HepG2 (cell line): ENCODE measurements around the gene PPM1M. TPM values are rescaled to one million over a fixed set of nuclear protein-coding genes. Genes with fewer than 3 reads are reported as not detected.

Experiments
- ARID5B ChIP-seq: IDR thresholded peaks from 2 replicates; pipeline ENCODE4 v1.4.0; 2020; ENCODE audit warnings: mild to moderate bottlenecking, missing genetic modification reagents
- ATF7-NPFF ChIP-seq: sonication (generic); formaldehyde crosslinking; IDR thresholded peaks from 2 replicates; pipeline ENCODE4 v1.8.1; 2023; ENCODE audit warnings: mild to moderate bottlenecking, low read depth, missing genetic modification reagents, moderate library complexity
- BORCS8-MEF2B ChIP-seq: sonication (generic); formaldehyde crosslinking; IDR thresholded peaks from 2 replicates; pipeline ENCODE4 v1.8.0; 2022; ENCODE audit warnings: mild to moderate bottlenecking, missing genetic modification reagents
- CEBPB ChIP-seq: IDR thresholded peaks from 2 replicates; pipeline ENCODE4 v1.6.1; 2011; ENCODE audit warnings: low read depth, low read length, improper control_type of control experiment, borderline replicate concordance
- HBP1 ChIP-seq: IDR thresholded peaks from 2 replicates; pipeline ENCODE4 v1.6.1; 2016; ENCODE audit warnings: low read depth, control low read depth
- JARID2 ChIP-seq: sonication (generic); formaldehyde crosslinking; IDR thresholded peaks from 2 replicates; pipeline ENCODE4 v1.8.1; 2023; ENCODE audit warnings: missing genetic modification reagents, inconsistent platforms; ENCODE audit not compliant: insufficient replicate concordance
- KDM4B ChIP-seq: sonication (generic); formaldehyde crosslinking; IDR thresholded peaks from 2 replicates; pipeline ENCODE4 v1.4.0; 2020; ENCODE audit warnings: missing genetic modification reagents
- ONECUT2 ChIP-seq: sonication (generic); formaldehyde crosslinking; IDR thresholded peaks from 2 replicates; pipeline ENCODE4 v1.4.0; 2020; ENCODE audit warnings: missing genetic modification reagents
- PATZ1 ChIP-seq: sonication (generic); formaldehyde crosslinking; IDR thresholded peaks from 2 replicates; pipeline ENCODE4 v1.4.0; 2020; ENCODE audit warnings: missing genetic modification reagents
- POLR2AphosphoS2 ChIP-seq: IDR thresholded peaks from 2 replicates; pipeline ENCODE4 v1.6.1; 2011; ENCODE audit warnings: low read depth, low read length, improper control_type of control experiment
- PPARG ChIP-seq: conservative IDR thresholded peaks from 2 replicates; pipeline ENCODE4 v1.6.1; 2016; ENCODE audit warnings: missing biosample characterization, missing genetic modification reagents
- RELA ChIP-seq: sonication (generic); formaldehyde crosslinking; IDR thresholded peaks from 2 replicates; pipeline ENCODE4 v1.4.0; 2020; ENCODE audit warnings: missing genetic modification reagents
- SOX13 ChIP-seq, 3 experiments: fragments of 450-650 bp in 1 of 3; sonication (generic) in 1 of 3; formaldehyde crosslinking in 1 of 3; IDR thresholded peaks in 2 of 3; conservative IDR thresholded peaks in 1 of 3; 2 replicates each; pipeline versions ENCODE4 v1.5.0 to v1.6.1; 2016 to 2020; ENCODE audit warnings: antibody characterized with exemption in 1 of 3, mild to moderate bottlenecking in 1 of 3, missing compliant biosample characterization in 1 of 3, missing genetic modification reagents in 1 of 3, moderate library complexity in 1 of 3
- SUZ12 ChIP-seq: fragments of 150-350 bp; IDR thresholded peaks from 2 replicates; pipeline ENCODE4 v1.6.1; 2014; ENCODE audit warnings: low read depth, low read length
- TCF12 ChIP-seq, 2 experiments: fragments of 450-650 bp in 1 of 2; sonication (generic) in 1 of 2; formaldehyde crosslinking in 1 of 2; IDR thresholded peaks; 2 replicates each; pipeline versions ENCODE4 v1.6.1 to v1.8.0; 2017 to 2022; ENCODE audit warnings: antibody characterized with exemption in 1 of 2, mild to moderate bottlenecking in 1 of 2, missing genetic modification reagents in 1 of 2, moderate library complexity in 1 of 2
- TGIF2 ChIP-seq: IDR thresholded peaks from 2 replicates; pipeline ENCODE4 v1.6.1; 2016; ENCODE audit warnings: control low read depth, missing compliant biosample characterization
- WIZ ChIP-seq: sonication (generic); formaldehyde crosslinking; IDR thresholded peaks from 2 replicates; pipeline ENCODE4 v1.5.1; 2020; ENCODE audit warnings: mild to moderate bottlenecking, missing genetic modification reagents
- ZBTB7A ChIP-seq: sonication (generic); formaldehyde crosslinking; IDR thresholded peaks from 2 replicates; pipeline ENCODE4 v1.8.0; 2022; ENCODE audit warnings: mild to moderate bottlenecking, missing genetic modification reagents
- ZNF367 ChIP-seq: sonication (generic); formaldehyde crosslinking; IDR thresholded peaks from 2 replicates; pipeline ENCODE4 v1.4.0; 2020; ENCODE audit warnings: missing genetic modification reagents, borderline replicate concordance
- ZNF562 ChIP-seq: sonication (generic); formaldehyde crosslinking; IDR thresholded peaks from 2 replicates; pipeline ENCODE4 v1.8.0; 2022; ENCODE audit warnings: missing genetic modification reagents, borderline replicate concordance
- ZNF766 ChIP-seq: sonication (generic); formaldehyde crosslinking; IDR thresholded peaks from 2 replicates; pipeline ENCODE4 v1.5.0; 2020; ENCODE audit warnings: missing genetic modification reagents, borderline replicate concordance
- ZNF777 ChIP-seq: sonication (generic); formaldehyde crosslinking; IDR thresholded peaks from 2 replicates; pipeline ENCODE4 v1.4.0; 2020; ENCODE audit warnings: missing genetic modification reagents
- ZNF788 ChIP-seq: sonication (generic); formaldehyde crosslinking; IDR thresholded peaks from 2 replicates; pipeline ENCODE4 v1.5.0; 2020; ENCODE audit warnings: mild to moderate bottlenecking, missing genetic modification reagents, borderline replicate concordance
- polyA plus RNA-seq, 8 experiments: library from polyadenylated mRNA; depleted of rRNA in 3 of 8; stranded (reverse) in 7 of 8; unstranded in 1 of 8; fragments of >200 nt; fragmentation: Illumina TruSeq in 4 of 8; extraction: Trizol in 4 of 8; gene quantifications; 2 replicates each; pipeline versions ENCODE4 v1.2.1 to v1.2.3, GENCODE V29; 2011 to 2016; ENCODE audit warnings: low read depth in 4 of 8, missing spikeins in 1 of 8, mixed read lengths in 1 of 8; ENCODE audit not compliant: insufficient read depth in 1 of 8
- total RNA-seq, 5 experiments: library from RNA; depleted of rRNA; stranded (reverse); fragments of >200 nt; fragmentation: Illumina TruSeq; extraction: Trizol; gene quantifications; 2 replicates each; pipeline ENCODE4 v1.2.3, GENCODE V29; 2016; ENCODE audit warnings: low read depth in 1 of 5

PPM1M gene
- total and polyA plus RNA-seq, 2 of the 13 experiments (the other 11 are each of a cell fraction or from before 2014, with no cell fraction given) = 2.5 to 5.9 TPM

- TF ChIP-seq PATZ1 (peak; percentile 70; the same call in 1 of the 2 replicates), ZNF788 (CRISPR knock-in tag) (peak; percentile 62; the same call in 1 of the 2 replicates), RELA (no peak), ARID5B (CRISPR knock-in tag) (peak; percentile 74), SOX13 (IDR thresholded peaks at IDR 0.05) (0 out of 2 replicates have a peak, but pooled peaks have one; percentile 5), SOX13 (CRISPR knock-in tag; conservative IDR thresholded peaks at IDR 0.05 in 1 of 2, IDR thresholded peaks at IDR 0.05 in 1 of 2) (peak in 1 of 2 experiments; percentile 43; a peak in 1 of 4 replicates), ZNF367 (no peak), SUZ12 (no peak), ZBTB7A (CRISPR knock-in tag) (no peak), ATF7-NPFF (CRISPR knock-in tag) (0 out of 2 replicates have a peak, but pooled peaks have one; percentile 41), TGIF2 (CRISPR knock-in tag) (no peak), BORCS8-MEF2B (CRISPR knock-in tag) (0 out of 2 replicates have a peak, but pooled peaks have one; percentile 7), WIZ (CRISPR knock-in tag) (no peak), ONECUT2 (CRISPR knock-in tag) (no peak), POLR2AphosphoS2 (no peak), ZNF562 (CRISPR knock-in tag) (no peak), CEBPB (no peak), PPARG (CRISPR knock-in tag) (peak; percentile 86), HBP1 (CRISPR knock-in tag) (no peak), JARID2 (no peak), ZNF766 (CRISPR knock-in tag) (no peak), KDM4B (0 out of 2 replicates have a peak, but pooled peaks have one; percentile 10), TCF12 (IDR thresholded peaks at IDR 0.05) (no peak), TCF12 (CRISPR knock-in tag; IDR thresholded peaks at IDR 0.05) (no peak), ZNF777 (CRISPR knock-in tag) (peak; percentile 70)
Measured at GRCh38 chr3:52238193-52238760, 7.3 kb upstream of the PPM1M start (continued).
